HepG2 (cell line): ENCODE results near the gene ERCC6L2. TPM values are rescaled to one million over a fixed set of nuclear protein-coding genes. Genes with fewer than 3 reads are reported as not detected.

Source experiments
- CAMTA2 ChIP-seq: sonication (generic); formaldehyde crosslinking; IDR thresholded peaks from 2 replicates; pipeline ENCODE4 v1.4.0; 2020; ENCODE audit warnings: mild to moderate bottlenecking, missing genetic modification reagents, borderline replicate concordance
- CC2D1A ChIP-seq: sonication (generic); formaldehyde crosslinking; IDR thresholded peaks from 2 replicates; pipeline ENCODE4 v1.8.1; 2023; ENCODE audit warnings: mild to moderate bottlenecking, missing genetic modification reagents
- GTF2F1 ChIP-seq: fragments of 150-350 bp; IDR thresholded peaks from 2 replicates; pipeline ENCODE4 v1.6.1; 2014; ENCODE audit warnings: low read length
- IRF1 ChIP-seq: sonication (generic); formaldehyde crosslinking; IDR thresholded peaks from 2 replicates; pipeline ENCODE4 v1.4.0; 2020; ENCODE audit warnings: low read depth, mild to moderate bottlenecking, missing genetic modification reagents
- KDM6A ChIP-seq: IDR thresholded peaks from 2 replicates; pipeline ENCODE4 v1.6.1; 2016; ENCODE audit warnings: low read depth
- MXD3 ChIP-seq: IDR thresholded peaks from 2 replicates; pipeline ENCODE4 v1.6.1; 2016; ENCODE audit warnings: mild to moderate bottlenecking, missing biosample characterization, missing genetic modification reagents
- PHB2 ChIP-seq: fragments of 450-650 bp; IDR thresholded peaks from 2 replicates; pipeline ENCODE4 v1.6.1; 2018; ENCODE audit not compliant: partially characterized antibody
- PLSCR1 ChIP-seq: sonication (generic); formaldehyde crosslinking; IDR thresholded peaks from 2 replicates; pipeline ENCODE4 v1.5.0; 2020; ENCODE audit warnings: missing genetic modification reagents, mild to moderate bottlenecking, borderline replicate concordance
- TSC22D2 ChIP-seq: sonication (generic); formaldehyde crosslinking; IDR thresholded peaks from 2 replicates; pipeline ENCODE4 v1.5.1; 2020; ENCODE audit warnings: missing genetic modification reagents, mild to moderate bottlenecking, borderline replicate concordance
- ZBTB20 ChIP-seq: sonication (generic); formaldehyde crosslinking; IDR thresholded peaks from 2 replicates; pipeline ENCODE4 v1.8.1; 2023; ENCODE audit warnings: missing genetic modification reagents, low read depth, mild to moderate bottlenecking, borderline replicate concordance
- ZEB1 ChIP-seq: IDR thresholded peaks from 2 replicates; pipeline ENCODE4 v1.6.1; 2012; ENCODE audit warnings: mild to moderate bottlenecking, low read depth, inconsistent platforms; ENCODE audit not compliant: insufficient replicate concordance
- ZMYM2 ChIP-seq: sonication (generic); formaldehyde crosslinking; IDR thresholded peaks from 2 replicates; pipeline ENCODE4 v1.8.0; 2022; ENCODE audit warnings: mild to moderate bottlenecking, missing genetic modification reagents
- ZNF274 ChIP-seq: sonication (generic); formaldehyde crosslinking; IDR thresholded peaks from 2 replicates; pipeline ENCODE4 v1.5.1; 2020; ENCODE audit warnings: mild to moderate bottlenecking, missing genetic modification reagents
- ZNF281 ChIP-seq: sonication (generic); formaldehyde crosslinking; IDR thresholded peaks from 2 replicates; pipeline ENCODE4 v1.4.0; 2020; ENCODE audit warnings: missing genetic modification reagents, borderline replicate concordance
- ZNF383 ChIP-seq: sonication (generic); formaldehyde crosslinking; IDR thresholded peaks from 2 replicates; pipeline ENCODE4 v1.4.0; 2020; ENCODE audit warnings: missing genetic modification reagents, mild to moderate bottlenecking, borderline replicate concordance
- ZNF512B ChIP-seq: sonication (generic); formaldehyde crosslinking; IDR thresholded peaks from 2 replicates; pipeline ENCODE4 v1.5.1; 2020; ENCODE audit warnings: missing genetic modification reagents, mild to moderate bottlenecking, borderline replicate concordance
- ZNF713 ChIP-seq: sonication (generic); formaldehyde crosslinking; IDR thresholded peaks from 2 replicates; pipeline ENCODE4 v1.4.0; 2020; ENCODE audit warnings: mild to moderate bottlenecking, missing genetic modification reagents
- ZNF740 ChIP-seq: sonication (generic); formaldehyde crosslinking; IDR thresholded peaks from 2 replicates; pipeline ENCODE4 v1.4.0; 2020; ENCODE audit warnings: missing genetic modification reagents
- ZNF782 ChIP-seq: sonication (generic); formaldehyde crosslinking; IDR thresholded peaks from 2 replicates; pipeline ENCODE4 v1.4.0; 2020; ENCODE audit warnings: missing genetic modification reagents, mild to moderate bottlenecking, borderline replicate concordance
- polyA plus RNA-seq, 8 experiments: library from polyadenylated mRNA; depleted of rRNA in 3 of 8; stranded (reverse) in 7 of 8; unstranded in 1 of 8; fragments of >200 nt; fragmentation: Illumina TruSeq in 4 of 8; extraction: Trizol in 4 of 8; gene quantifications; 2 replicates each; pipeline versions ENCODE4 v1.2.1 to v1.2.3, GENCODE V29; 2011 to 2016; ENCODE audit warnings: low read depth in 4 of 8, missing spikeins in 1 of 8, mixed read lengths in 1 of 8; ENCODE audit not compliant: insufficient read depth in 1 of 8
- total RNA-seq, 5 experiments: library from RNA; depleted of rRNA; stranded (reverse); fragments of >200 nt; fragmentation: Illumina TruSeq; extraction: Trizol; gene quantifications; 2 replicates each; pipeline ENCODE4 v1.2.3, GENCODE V29; 2016; ENCODE audit warnings: low read depth in 1 of 5

The ERCC6L2 gene
- total and polyA plus RNA-seq, 2 of the 13 experiments (the other 11 are each of a cell fraction or from before 2014, with no cell fraction given) = 13.4 to 45.9 TPM

- TF ChIP-seq CAMTA2 (CRISPR knock-in tag) (peak; percentile 90), ZMYM2 (CRISPR knock-in tag) (peak; percentile 33; the same call in 1 of the 2 replicates), PLSCR1 (CRISPR knock-in tag) (no peak; the same call in 1 of the 2 replicates), ZNF281 (peak; percentile 72; the same call in 1 of the 2 replicates), ZNF713 (no peak), MXD3 (peak; percentile 75), ZNF782 (peak; percentile 61; the same call in 1 of the 2 replicates), TSC22D2 (CRISPR knock-in tag) (peak; percentile 87; the same call in 1 of the 2 replicates), ZNF274 (peak; percentile 74), ZBTB20 (CRISPR knock-in tag) (peak; percentile 55; the same call in 1 of the 2 replicates), KDM6A (no peak), CC2D1A (no peak), IRF1 (CRISPR knock-in tag) (no peak), ZNF740 (CRISPR knock-in tag) (peak; percentile 43; the same call in 1 of the 2 replicates), GTF2F1 (no peak), ZNF383 (CRISPR knock-in tag) (no peak; the same call in 1 of the 2 replicates), ZEB1 (no peak), ZNF512B (CRISPR knock-in tag) (no peak), PHB2 (no peak)
Observed at GRCh38 chr9:95875305-95876137, at the start of gene ERCC6L2 (continued).
